ENCODE data around the gene TBC1D32. TPM values are rescaled to one million over a fixed set of nuclear protein-coding genes. Genes with fewer than 3 reads are reported as not detected.
"Not testable (repeated sequence)": the region's sequence is repeated elsewhere in the genome, so short reads cannot be mapped to it uniquely, and the experiment has no call there.

The TBC1D32 gene
- total RNA-seq, 4 donors from 2014 or later, result 16.5 to 29.2 (median 27.0) TPM

- H3K4me1 ChIP-seq, result no peaks in the 10 kb centered on the region
- H3K36me3 ChIP-seq, result no peaks in the 10 kb centered on the region
- peaks cover 0 to 7% (median 0%) of the 10 kb centered on the region in 4 donors for H3K9me3 ChIP-seq
- no peak for TF ChIP-seq POLR2A (IDR thresholded peaks at IDR 0.05)
- TF ChIP-seq CTCF (IDR thresholded peaks at IDR 0.05), result no peak
- no peak overlapping the region for H3K27ac ChIP-seq
- no peak overlapping the region for H3K4me3 ChIP-seq
- H3K27me3 ChIP-seq, result no peaks in the 10 kb centered on the region
- no peak for DNase-seq
These were observed 266.9 kb downstream of the TBC1D32 start for GRCh38 chr6:121067381-121067780.

GRCh38 chr6:121064345-121064744, 269.9 kb downstream of the TBC1D32 start:
- TF ChIP-seq POLR2A (IDR thresholded peaks at IDR 0.05) (no peak), CTCF (IDR thresholded peaks at IDR 0.05) (no peak)
- no peaks in the 10 kb centered on the region for H3K4me1 ChIP-seq
- H3K27ac ChIP-seq, result no peak overlapping the region
- DNase-seq, result no peak
- no peaks in the 10 kb centered on the region for H3K36me3 ChIP-seq
- no peaks in the 10 kb centered on the region for H3K27me3 ChIP-seq
- no peak overlapping the region for H3K4me3 ChIP-seq
- H3K9me3 ChIP-seq, result peaks cover 0 to 7% (median 0%) of the 10 kb centered on the region in 4 donors

GRCh38 chr6:121055572-121056163, 278.6 kb downstream of the TBC1D32 start:
- TF ChIP-seq CTCF (IDR thresholded peaks at IDR 0.05) (peak; percentile 11 to 75 (median 62)), POLR2A (IDR thresholded peaks at IDR 0.05) (no peak)
- Histone ChIP-seq H3K27me3 (no peaks in the 10 kb centered on the region), H3K27ac (no peak overlapping the region), H3K9me3 (no peaks in the 10 kb centered on the region), H3K4me1 (no peaks in the 10 kb centered on the region), H3K36me3 (no peaks in the 10 kb centered on the region), H3K4me3 (no peak overlapping the region)
- DNase-seq, result no peak

GRCh38 chr6:121048593-121048992, 285.7 kb downstream of the TBC1D32 start:
- H3K4me3 ChIP-seq, H3K27ac ChIP-seq, H3K27me3 ChIP-seq, H3K36me3 ChIP-seq, DNase-seq, H3K9me3 ChIP-seq, H3K4me1 ChIP-seq: not testable (repeated sequence)

- not testable (repeated sequence) for H3K27me3 ChIP-seq, H3K9me3 ChIP-seq, H3K4me1 ChIP-seq, DNase-seq, H3K4me3 ChIP-seq, H3K27ac ChIP-seq, H3K36me3 ChIP-seq
These were observed 289.4 kb downstream of the TBC1D32 start for GRCh38 chr6:121044905-121045304.

- TF ChIP-seq POLR2A (IDR thresholded peaks at IDR 0.05), result peak in 1 of 2 donors; percentile 2
- H3K36me3 ChIP-seq, H3K4me3 ChIP-seq, DNase-seq, H3K4me1 ChIP-seq, H3K27me3 ChIP-seq, H3K9me3 ChIP-seq: not testable (repeated sequence)
- H3K27ac ChIP-seq, result peak overlapping the region in 1 of 4 donors; percentile 8
These were observed 290.6 kb downstream of the TBC1D32 start for GRCh38 chr6:121043706-121044105.

GRCh38 chr6:121043211-121043610, 291.1 kb downstream of the TBC1D32 start:
- not testable (repeated sequence) for DNase-seq, H3K36me3 ChIP-seq, H3K9me3 ChIP-seq, H3K4me1 ChIP-seq, H3K27me3 ChIP-seq, H3K4me3 ChIP-seq
- peak overlapping the region in 1 of 4 donors; percentile 8 for H3K27ac ChIP-seq

- TF ChIP-seq CTCF (IDR thresholded peaks at IDR 0.05), result no peak
- no peak for TF ChIP-seq POLR2A (IDR thresholded peaks at IDR 0.05)
- DNase-seq, result no peak
- H3K4me1 ChIP-seq, result no peaks in the 10 kb centered on the region
- H3K36me3 ChIP-seq, result no peaks in the 10 kb centered on the region
- H3K9me3 ChIP-seq, result no peaks in the 10 kb centered on the region
- no peaks in the 10 kb centered on the region for H3K27me3 ChIP-seq
- no peak overlapping the region for H3K4me3 ChIP-seq
- H3K27ac ChIP-seq, result peak overlapping the region in 1 of 4 donors; percentile 8
These were observed 291.5 kb downstream of the TBC1D32 start for GRCh38 chr6:121042766-121043165.
